Activated CD4-positive, alpha-beta T cell treated with anti-CD3 and anti-CD28 coated beads for 1 hour (primary cell): ENCODE data around the gene PUM2.
"Not testable (repeated sequence)": the region's sequence is repeated elsewhere in the genome, so short reads cannot be mapped to it uniquely, and the experiment has no call there.

Experiments
- DNase-seq: peaks from one replicate; pipeline ENCODE4 v3.0.0-alpha.2; 2020

PUM2 gene

DNA sequence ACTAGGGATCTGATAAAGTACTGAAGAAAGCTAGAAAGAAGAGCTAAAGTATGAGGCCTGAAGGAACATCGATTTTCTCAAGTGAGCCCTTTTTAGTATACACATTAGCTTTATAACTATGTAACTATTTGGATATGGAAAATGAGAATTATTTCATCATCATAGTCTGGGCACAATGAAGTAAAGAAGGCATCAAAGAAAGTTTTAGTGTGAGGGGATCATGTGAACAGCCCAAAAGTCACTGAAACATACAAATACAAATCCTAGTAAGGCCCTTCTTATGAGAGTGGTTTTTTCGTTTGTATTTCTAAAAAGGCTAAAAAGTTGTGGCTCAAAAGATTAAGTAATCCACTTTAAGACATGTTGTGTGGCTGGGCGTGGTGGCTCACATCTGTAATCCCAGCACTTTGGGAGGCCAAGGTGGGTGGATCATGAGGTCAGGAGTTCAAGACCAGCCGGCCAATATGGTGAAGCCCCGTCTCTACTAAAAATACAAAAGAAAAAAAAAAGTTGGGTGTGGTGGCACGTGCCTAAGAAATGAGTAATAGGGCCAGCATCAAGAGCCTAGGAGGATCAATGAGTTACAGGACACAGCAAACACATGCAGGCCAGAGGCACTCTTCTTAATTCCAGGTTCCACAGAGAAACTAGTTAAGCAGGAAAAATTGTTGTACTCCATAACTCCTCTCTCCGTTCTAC lies 61.9 kb downstream of the PUM2 start:
- no peak for DNase-seq

GRCh38 chr2:20282916-20283592 lies 67.6 kb downstream of the PUM2 start:
- DNase-seq, result no peak

DNA sequence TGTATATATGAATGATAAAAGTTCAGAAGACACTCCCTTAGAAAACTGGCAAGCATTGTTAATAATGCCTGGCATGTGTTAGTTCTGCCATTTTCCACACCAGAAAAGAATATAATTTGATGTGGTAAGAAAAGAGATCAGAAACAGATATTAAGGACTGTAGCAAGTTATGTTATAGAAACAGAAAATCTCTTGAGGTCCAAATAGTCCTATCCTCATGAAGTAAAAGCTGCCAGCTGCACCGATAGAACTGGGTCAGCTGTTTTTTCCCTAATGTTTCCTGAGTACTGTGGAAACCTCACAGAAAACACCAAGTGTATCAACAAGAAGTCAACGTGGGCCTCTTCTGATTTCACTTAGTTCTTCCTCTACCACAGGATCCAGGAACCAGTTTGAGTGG lies 68.8 kb downstream of the PUM2 start:
- no peak for DNase-seq

DNA sequence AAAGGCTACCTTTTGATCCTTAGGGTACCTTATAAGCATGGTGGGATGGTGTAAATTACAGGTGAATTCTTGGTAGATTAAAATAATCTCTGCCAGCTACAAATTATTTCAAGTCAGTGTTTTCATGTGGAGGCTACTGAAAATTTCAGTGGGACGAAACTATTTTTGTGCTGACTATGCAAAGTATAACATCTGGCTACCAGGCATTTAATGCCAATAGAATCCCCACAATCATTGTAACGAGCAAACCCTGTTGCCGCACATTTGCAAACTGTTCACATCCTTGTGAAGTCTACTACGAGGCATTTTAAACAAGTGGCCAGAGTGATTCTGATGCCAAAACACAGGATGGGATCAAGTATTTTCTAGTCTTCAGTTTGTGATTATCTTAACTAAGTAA lies 77.6 kb downstream of the PUM2 start:
- DNase-seq, result no peak

GRCh38 chr2:20268317-20268716 lies 82.3 kb downstream of the PUM2 start:
- not testable (repeated sequence) for DNase-seq

DNA sequence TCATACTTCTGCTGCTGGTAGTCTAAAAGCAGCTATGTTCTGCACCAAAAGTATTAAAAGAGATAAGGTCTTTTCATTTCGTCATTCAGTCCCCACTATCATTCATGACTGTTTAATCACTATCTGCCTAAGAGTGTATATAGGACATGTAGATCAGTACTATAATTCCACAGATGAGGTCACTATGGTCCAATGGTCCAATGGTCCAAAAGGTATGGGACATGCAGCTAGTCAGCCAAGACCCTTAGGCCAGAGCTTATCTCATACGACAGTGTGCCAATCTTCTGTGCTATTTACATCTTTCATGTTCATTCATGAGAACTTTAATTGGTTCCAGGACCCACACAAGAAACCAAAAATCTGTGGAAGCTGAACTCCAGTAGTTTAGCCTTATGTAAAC lies 83.1 kb downstream of the PUM2 start:
- no peak for DNase-seq

- DNase-seq, result no peak
Measured at GRCh38 chr2:20264629-20265028, 86.0 kb downstream of the PUM2 start.

DNA sequence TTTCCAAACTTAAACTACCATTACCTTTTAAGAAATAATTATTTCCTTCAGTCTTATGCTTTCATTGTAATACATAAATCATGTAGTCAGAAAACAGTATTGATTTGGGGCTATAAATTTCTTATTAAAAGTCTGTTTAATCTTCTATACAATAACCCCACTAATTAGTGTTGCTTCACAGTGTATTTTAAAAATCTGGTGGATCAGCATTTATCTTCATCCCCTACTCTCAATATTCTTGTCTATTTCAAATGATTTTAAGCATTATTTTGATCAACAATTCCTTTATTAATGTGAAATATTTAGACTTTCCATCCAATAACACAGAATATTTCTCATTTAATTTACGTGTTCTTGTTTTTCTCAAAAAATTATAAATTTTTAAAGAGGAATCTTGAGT lies 93.2 kb downstream of the PUM2 start:
- no peak for DNase-seq

- no peak for DNase-seq
Measured at GRCh38 chr2:20254731-20255130, 95.9 kb downstream of the PUM2 start.

DNA sequence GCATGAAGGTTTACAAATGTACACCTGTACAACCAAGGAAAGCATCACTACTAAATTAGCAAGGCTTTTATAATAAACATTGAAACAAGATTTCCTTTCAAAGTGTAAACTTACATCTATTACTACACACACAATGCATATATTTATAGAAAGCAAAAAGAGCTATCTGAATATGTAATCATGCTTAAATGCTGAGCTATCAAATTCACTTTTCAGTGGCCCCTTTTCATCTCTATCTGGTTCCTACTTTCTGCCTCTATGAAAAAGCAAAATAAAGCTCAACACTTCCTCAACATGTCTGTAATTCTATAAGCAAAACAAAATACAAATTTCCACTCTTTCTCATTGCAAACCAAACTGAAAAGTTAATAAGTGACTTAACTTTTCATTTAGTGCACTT lies 100.2 kb downstream of the PUM2 start:
- no peak for DNase-seq

DNA sequence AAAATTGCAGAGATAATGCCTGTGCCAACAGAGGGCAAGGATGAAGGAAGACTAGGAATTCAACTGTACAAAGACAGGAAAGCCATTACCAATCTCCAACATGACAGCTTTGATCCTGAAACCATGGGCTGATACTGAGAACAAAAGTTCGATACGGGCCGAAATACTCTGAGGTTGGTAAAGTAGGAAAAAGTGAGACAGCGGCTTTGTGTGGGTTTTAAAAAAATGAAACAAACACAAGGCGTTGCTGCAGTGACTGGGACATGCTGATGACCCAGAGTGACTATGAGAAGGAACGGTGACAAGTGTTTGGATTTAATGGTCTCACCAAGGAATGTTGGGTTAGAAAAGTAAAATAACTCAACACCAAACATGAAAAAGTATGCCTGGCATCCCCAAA lies 101.5 kb downstream of the PUM2 start:
- no peak for DNase-seq

GRCh38 chr2:20247084-20247483 lies 103.6 kb downstream of the PUM2 start:
- DNase-seq, result no peak

GRCh38 chr2:20243637-20244036 lies 107.0 kb downstream of the PUM2 start:
- not testable (repeated sequence) for DNase-seq

DNA sequence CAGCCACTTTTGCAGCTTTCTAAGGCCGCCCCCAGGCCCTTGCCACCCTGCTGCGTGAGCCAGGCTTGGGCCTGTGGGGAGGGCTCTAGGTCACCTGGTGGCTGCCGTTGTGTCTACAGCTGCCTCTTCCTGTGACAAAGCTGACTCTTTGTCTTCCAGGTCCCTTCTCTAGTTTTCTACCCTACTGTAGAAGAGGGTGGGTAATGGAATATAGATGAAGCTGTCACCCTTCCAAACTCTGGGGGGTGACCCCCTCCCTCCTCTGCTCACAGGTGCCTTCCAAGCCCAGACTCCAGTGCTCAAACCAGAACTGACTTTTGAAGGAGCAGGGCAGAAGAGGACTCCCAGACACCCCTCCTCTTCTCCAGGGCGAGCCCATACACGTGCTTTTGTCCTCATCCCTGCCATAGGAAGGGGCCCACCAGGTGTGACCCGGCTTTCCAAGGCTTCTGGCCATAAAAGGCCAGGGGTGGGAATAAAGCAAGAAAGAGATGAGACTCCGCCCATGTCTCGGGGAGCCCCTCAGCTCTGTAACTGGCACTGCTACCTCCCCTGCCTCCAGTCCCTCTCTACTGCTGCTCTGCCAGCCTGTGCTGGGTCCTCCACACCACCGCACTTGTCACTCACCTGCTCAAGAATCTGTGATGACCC lies 107.8 kb downstream of the PUM2 start:
- no peak for DNase-seq

- DNase-seq, result no peak
Measured at GRCh38 chr2:20241973-20242726, 108.5 kb downstream of the PUM2 start.

DNA sequence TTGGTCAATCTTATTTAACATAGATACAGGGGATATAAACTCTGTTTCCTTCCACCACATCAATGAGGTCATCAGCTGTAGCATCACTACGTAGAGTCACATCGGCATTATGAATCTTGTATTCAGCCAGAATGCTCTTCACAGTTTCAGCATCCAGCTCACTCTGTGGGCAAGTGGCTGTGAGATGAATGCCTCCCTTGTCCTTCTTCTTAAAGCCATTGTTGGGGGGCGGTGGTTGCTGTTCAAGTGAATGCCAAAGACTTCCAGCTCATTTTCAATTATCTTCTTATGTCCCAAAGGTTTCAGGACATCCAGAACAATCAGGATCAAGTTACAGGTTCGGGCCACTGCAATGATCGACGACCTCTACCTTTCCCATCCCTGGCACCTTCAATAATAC lies 110.4 kb downstream of the PUM2 start:
- DNase-seq, result not testable (repeated sequence)

GRCh38 chr2:20236496-20236895 lies 114.1 kb downstream of the PUM2 start:
- no peak for DNase-seq

DNA sequence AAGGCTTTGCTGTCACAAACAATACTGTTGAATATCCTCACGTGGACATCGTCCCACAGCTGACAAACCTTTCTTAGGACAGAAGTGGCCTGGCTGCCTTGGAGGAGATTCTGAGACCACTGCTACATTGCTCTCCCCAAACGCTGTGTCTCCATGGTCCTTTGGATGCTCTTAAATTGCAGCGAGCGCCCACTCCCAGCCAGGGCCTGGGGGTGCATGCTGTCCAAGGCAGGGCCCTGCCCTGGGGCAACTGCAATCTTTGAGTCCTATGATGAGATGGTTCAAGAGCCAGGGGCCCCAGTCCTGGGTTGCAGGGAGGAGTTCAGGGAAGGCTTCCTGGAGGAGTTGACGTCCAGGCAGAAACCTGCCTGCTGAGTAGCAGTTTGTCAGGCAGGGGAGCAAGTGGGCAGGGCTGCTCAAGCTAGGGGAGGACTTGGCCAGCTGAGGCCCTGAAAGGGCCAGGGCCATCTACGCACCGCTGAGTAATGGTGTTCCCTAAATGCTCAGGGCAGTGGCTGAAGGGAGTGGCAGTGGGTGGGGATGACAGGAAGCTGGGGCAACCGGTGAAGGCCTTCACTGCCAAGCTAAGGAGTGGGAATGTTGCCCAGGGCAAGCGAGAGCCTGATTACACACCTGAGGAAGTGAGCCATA lies 114.9 kb downstream of the PUM2 start:
- no peak for DNase-seq

- not testable (repeated sequence) for DNase-seq
Measured at GRCh38 chr2:20234597-20234996, 116.0 kb downstream of the PUM2 start.

- no peak for DNase-seq
Measured at GRCh38 chr2:20232837-20233207, 117.8 kb downstream of the PUM2 start.

DNA sequence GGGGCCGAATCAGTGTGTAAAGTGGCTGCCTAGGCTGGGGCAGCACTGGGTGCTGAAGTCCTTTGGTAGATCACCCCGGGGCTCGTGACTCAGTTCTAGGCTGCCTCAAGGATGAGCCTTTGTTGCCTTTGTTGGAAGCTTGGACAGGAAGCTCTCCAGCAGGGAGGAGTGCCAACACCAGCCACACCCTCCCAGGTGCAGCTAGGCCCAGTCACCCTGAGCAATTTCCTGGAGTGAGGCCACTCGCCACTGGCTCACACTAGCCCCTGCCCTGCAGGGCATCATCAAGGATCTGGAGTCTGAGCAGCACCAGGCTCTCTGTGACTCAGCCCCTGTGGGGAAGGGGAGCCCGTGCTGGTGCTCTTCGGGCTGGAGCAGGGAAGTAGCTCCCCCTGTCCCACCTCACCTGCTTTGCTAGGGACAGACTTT lies 119.0 kb downstream of the PUM2 start:
- DNase-seq, result no peak

- no peak for DNase-seq
Measured at GRCh38 chr2:20231159-20231558, 119.5 kb downstream of the PUM2 start.

DNA sequence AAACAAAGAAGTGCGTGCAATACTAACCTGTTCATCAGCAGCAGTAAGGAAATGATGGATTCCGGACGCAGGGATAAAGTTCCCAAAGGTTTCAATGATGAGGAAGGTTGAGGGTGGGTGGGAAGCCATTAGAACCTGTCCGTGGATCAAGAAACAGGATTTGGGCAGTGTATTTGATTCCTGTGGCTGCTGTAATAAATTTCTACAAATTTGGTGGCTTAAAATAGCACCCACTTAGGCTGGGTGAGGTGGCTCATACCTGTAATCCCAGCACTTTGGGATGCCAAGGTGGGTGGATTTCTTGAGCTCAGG lies 120.6 kb downstream of the PUM2 start:
- no peak for DNase-seq
